NCI-H2196 treated with DMSO at 0.1 percent for 48 hours (cell line): ENCODE results near the gene MRPL27.

Experiments
- DNase-seq: peaks from one replicate; lab custom pipeline; 2025; ENCODE audit not compliant: unreplicated experiment; lab: John Stamatoyannopoulos, UW

Gene MRPL27

DNA sequence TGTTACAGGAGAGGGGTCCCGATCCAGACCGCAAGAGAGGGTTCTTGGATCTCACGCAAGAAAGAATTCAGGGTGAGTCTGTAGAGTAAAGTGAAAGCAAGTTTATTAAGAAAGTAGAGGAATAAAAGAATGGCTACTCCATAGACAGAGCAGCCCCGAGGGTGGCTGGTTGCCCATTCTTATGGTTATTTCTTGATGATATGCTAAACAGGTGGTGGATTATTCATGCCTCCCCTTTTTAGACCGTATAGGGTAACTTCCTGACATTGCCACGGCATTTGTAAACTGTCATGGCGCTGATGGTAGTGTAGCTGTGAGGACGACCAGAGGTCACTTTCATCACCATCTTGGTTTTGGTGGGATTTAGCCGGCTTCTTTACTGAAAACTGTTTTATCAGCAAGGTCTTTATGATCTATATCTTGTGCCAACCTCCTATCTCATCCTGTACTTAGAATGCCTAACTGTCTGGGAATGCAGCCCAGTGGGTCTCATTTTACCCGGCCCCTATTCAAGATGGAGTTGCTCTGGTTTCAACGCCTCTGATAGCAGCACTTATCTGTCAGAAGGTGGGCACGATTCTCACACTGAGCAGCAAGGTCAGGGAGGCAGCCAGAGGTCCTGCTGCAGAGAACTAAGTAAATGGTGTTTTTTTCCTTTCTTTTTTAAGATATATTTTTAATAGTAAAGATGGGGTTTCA, 53.5 kb downstream of the MRPL27 start:
- no peak for DNase-seq

DNA sequence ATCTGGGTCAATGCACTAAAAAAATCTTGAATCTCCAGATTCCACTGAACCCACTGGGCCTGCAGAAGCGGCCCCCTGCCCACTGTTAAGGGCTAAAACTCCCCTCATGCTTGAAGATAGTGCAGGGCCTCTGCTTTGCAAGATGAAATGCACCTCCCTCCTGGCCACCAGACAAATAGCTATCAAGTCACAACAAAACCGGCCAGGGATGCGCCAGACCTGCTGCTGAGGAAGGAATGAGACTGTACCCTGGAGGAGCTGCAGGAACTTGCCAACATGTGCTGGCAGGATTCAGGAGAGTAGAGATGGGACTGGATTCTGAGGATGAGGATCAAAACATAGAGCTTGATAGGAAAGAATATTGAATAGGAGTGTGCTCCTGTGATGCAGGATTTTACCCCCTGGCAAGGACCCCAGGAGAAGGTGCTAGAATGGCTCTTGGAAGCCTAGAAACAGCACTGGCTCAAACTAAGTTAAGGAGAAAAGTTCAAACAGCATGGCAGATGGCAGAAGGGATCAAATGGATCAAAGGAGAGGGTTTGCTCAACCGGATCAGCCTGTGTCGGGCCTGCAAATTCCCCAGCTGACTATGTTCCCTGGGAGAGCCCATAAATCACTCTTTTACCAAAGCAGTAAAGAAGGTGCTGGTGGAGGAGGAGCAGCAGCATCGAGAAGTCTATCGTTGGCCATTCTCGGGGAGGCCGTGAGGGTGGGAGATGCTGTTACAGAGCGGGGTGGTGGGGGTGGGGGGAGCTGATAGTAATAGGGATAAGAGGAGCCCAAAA, 54.3 kb downstream of the MRPL27 start:
- DNase-seq, result no peak
